ENCODE measurements around the gene NT5DC2.

NT5DC2 gene

DNA sequence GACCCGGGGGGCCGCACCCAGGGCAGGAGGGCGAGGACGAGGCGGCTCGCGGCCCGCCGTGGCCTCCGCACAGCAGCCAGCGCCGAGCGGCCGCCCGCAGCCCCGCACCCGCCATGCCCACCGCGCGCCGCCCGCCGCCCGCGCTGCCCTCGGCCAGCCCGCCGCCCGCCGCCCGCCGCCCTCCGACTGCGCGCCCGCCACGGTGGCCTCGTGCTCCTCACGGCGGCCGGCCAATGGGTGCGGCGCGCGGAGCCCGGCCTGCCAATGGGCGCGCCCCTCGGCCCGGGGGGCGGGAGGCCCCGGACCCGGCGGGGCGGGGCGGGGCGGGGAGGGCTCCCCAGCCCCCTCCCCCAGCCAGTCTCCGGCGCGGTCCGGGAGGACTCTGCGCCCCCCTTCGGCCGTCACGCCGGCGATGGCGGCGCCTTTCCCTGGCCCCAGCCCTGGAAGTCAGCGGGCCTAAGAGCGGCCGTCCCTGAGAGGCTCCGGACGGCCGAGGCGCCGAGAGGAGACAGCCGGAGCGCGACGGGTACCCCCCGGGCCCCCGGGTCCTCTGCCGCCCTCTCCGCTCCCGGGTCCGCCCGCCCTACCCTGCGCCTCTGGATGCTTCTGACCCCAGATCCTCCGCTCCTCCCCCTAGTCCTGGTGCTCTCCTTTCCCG lies at the start of gene NT5DC2:
NT5DC2 (minus strand) TSS at position 235 of the 658 bp plus-strand sequence; CDS start at position 115, 120 bp downstream.
- TF ChIP-seq CEBPB (IDR thresholded peaks at IDR 0.05) (no peak), EGR1 (IDR thresholded peaks at IDR 0.05) (no peak), ZBTB7A (IDR thresholded peaks at IDR 0.05; ENCODE audit: low read depth) (peak; percentile 51; the same call in 1 of the 2 replicates), EP300 (IDR thresholded peaks at IDR 0.05; ENCODE audit: borderline replicate concordance) (no peak), NFIC (IDR thresholded peaks at IDR 0.05) (no peak), TAF1 (IDR thresholded peaks at IDR 0.05; ENCODE audit: low read depth) (no peak), YY1 (IDR thresholded peaks at IDR 0.05; ENCODE audit: low read depth) (peak; percentile 43; the same call in 1 of the 2 replicates), TEAD4 (IDR thresholded peaks at IDR 0.05) (no peak)
- TF ChIP-seq, protein P1, sequence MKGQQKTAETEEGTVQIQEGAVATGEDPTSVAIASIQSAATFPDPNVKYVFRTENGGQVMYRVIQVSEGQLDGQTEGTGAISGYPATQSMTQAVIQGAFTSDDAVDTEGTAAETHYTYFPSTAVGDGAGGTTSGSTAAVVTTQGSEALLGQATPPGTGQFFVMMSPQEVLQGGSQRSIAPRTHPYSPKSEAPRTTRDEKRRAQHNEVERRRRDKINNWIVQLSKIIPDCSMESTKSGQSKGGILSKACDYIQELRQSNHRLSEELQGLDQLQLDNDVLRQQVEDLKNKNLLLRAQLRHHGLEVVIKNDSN (IDR thresholded peaks at IDR 0.05) = no peak

DNA sequence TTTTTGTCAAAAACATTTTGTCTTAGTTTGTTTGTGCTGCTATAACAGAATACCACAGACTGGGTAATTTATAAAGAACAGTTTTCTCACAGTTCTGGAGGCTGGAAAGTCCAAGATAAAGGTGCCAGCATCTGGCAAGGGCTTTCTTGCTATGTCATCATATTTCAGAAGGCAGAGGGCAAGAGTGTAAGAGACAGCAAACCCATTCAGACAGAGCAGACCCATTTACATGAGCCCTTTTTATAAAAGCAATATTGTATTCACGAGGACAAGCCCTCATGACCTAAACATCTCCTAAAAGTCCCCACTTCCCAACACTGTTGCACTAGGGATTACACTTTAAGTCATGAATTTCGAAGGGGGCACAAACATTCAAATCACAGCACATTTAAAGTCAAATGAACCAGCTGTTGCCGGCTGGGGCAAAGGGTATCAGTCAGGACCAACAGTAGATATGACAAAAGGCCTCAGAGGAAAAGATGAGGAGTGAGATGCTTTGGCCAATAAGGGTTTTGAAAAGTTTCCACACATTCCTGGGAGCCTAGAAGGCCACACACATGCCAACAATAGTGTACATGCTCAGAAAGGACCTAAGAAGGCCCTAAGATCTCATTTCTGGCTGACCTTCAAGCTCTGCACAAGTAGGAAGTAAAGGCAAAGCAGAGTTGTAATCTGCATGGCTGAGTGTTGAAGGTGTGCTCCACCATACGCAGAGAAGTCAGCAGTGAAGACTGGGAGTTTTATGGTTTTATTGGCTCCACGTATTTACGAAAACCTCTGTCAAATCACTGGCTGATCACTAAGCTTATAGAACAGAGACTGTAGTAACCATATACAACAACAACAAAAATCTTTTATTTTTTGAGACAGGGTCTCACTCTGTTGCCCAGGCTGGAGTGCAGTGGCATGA lies 40.7 kb upstream of the NT5DC2 start:
- no peak for TF ChIP-seq EP300 (IDR thresholded peaks at IDR 0.05; ENCODE audit: borderline replicate concordance)
- TF ChIP-seq FOXM1 (IDR thresholded peaks at IDR 0.05; ENCODE audit: borderline replicate concordance, low read depth) = no peak
- TF ChIP-seq, protein P2, sequence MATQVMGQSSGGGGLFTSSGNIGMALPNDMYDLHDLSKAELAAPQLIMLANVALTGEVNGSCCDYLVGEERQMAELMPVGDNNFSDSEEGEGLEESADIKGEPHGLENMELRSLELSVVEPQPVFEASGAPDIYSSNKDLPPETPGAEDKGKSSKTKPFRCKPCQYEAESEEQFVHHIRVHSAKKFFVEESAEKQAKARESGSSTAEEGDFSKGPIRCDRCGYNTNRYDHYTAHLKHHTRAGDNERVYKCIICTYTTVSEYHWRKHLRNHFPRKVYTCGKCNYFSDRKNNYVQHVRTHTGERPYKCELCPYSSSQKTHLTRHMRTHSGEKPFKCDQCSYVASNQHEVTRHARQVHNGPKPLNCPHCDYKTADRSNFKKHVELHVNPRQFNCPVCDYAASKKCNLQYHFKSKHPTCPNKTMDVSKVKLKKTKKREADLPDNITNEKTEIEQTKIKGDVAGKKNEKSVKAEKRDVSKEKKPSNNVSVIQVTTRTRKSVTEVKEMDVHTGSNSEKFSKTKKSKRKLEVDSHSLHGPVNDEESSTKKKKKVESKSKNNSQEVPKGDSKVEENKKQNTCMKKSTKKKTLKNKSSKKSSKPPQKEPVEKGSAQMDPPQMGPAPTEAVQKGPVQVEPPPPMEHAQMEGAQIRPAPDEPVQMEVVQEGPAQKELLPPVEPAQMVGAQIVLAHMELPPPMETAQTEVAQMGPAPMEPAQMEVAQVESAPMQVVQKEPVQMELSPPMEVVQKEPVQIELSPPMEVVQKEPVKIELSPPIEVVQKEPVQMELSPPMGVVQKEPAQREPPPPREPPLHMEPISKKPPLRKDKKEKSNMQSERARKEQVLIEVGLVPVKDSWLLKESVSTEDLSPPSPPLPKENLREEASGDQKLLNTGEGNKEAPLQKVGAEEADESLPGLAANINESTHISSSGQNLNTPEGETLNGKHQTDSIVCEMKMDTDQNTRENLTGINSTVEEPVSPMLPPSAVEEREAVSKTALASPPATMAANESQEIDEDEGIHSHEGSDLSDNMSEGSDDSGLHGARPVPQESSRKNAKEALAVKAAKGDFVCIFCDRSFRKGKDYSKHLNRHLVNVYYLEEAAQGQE (IDR thresholded peaks at IDR 0.05; ENCODE audit: low read depth) = no peak
- no peak for TF ChIP-seq CREB1 (IDR thresholded peaks at IDR 0.05; ENCODE audit: low read depth)
- no peak for TF ChIP-seq RAD21 (IDR thresholded peaks at IDR 0.05; ENCODE audit: low read depth)
- no peak for TF ChIP-seq NFIC (IDR thresholded peaks at IDR 0.05)
- TF ChIP-seq TCF12 (IDR thresholded peaks at IDR 0.05; ENCODE audit: low read depth) = no peak
- TF ChIP-seq TAF1 (IDR thresholded peaks at IDR 0.05; ENCODE audit: low read depth) = no peak
- TF ChIP-seq, protein P1 (IDR thresholded peaks at IDR 0.05) = no peak
- TF ChIP-seq ZBTB7A (IDR thresholded peaks at IDR 0.05; ENCODE audit: low read depth) = no peak
- TF ChIP-seq CEBPB (IDR thresholded peaks at IDR 0.05) = no peak

DNA sequence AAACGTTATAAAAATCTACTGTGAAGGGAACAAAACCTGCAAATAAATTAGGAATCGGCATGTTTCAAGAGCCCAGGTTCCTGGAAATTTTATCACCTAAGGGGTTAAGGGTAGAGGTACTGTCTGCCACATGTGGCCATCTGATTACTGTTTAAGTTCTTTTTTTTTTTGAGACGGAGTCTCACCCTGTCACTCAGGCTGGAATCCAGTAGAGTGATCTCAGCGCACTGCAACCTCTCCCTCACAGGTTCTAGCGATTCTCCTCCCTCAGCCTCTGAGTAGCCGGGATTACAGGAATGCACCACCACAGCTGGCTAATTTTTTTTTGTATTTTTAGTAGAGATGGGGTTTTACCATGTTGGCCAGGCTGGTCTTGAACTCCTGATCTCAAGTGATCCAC lies 38.6 kb upstream of the NT5DC2 start:
- TF ChIP-seq RAD21 (IDR thresholded peaks at IDR 0.05; ENCODE audit: low read depth) = no peak
- no peak for TF ChIP-seq CREB1 (IDR thresholded peaks at IDR 0.05; ENCODE audit: low read depth)
- no peak for TF ChIP-seq NFIC (IDR thresholded peaks at IDR 0.05)
- no peak for TF ChIP-seq TAF1 (IDR thresholded peaks at IDR 0.05; ENCODE audit: low read depth)
- TF ChIP-seq, protein P2 (IDR thresholded peaks at IDR 0.05; ENCODE audit: low read depth) = no peak
- no peak for TF ChIP-seq EGR1 (IDR thresholded peaks at IDR 0.05)
- TF ChIP-seq EP300 (IDR thresholded peaks at IDR 0.05; ENCODE audit: borderline replicate concordance) = no peak
- no peak for TF ChIP-seq TEAD4 (IDR thresholded peaks at IDR 0.05)
- no peak for TF ChIP-seq TCF12 (IDR thresholded peaks at IDR 0.05; ENCODE audit: low read depth)
- no peak for TF ChIP-seq FOXM1 (IDR thresholded peaks at IDR 0.05; ENCODE audit: borderline replicate concordance, low read depth)
- TF ChIP-seq, protein P1 (IDR thresholded peaks at IDR 0.05) = no peak
- TF ChIP-seq YY1 (IDR thresholded peaks at IDR 0.05; ENCODE audit: low read depth) = no peak
- TF ChIP-seq, protein P3, sequence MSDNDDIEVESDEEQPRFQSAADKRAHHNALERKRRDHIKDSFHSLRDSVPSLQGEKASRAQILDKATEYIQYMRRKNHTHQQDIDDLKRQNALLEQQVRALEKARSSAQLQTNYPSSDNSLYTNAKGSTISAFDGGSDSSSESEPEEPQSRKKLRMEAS (IDR thresholded peaks at IDR 0.05) = no peak
- no peak for TF ChIP-seq CEBPB (IDR thresholded peaks at IDR 0.05)
- TF ChIP-seq ZBTB7A (IDR thresholded peaks at IDR 0.05; ENCODE audit: low read depth) = no peak

DNA sequence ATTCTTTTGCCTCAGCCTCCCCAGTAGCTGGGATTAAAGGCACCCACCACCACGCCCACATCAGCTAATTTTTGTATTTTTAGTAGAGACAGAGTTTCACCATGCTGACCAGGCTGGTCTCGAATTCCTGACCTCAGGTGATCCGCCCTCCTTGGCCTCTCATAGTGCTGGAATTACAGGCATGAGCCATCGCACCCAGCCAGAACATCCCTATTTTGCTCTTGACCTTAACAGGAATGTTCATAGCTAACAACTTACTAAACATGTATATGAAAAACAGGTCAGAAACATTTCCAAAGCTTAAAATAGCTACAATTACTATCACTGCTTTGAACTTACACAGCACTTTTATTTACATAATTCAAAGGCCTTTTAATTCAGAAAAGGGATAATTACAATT lies 36.4 kb upstream of the NT5DC2 start:
- TF ChIP-seq YY1 (IDR thresholded peaks at IDR 0.05; ENCODE audit: low read depth) (no peak), TCF12 (IDR thresholded peaks at IDR 0.05; ENCODE audit: low read depth) (no peak), CEBPB (IDR thresholded peaks at IDR 0.05) (no peak), ZBTB7A (IDR thresholded peaks at IDR 0.05; ENCODE audit: low read depth) (no peak), EGR1 (IDR thresholded peaks at IDR 0.05) (no peak), CREB1 (IDR thresholded peaks at IDR 0.05; ENCODE audit: low read depth) (no peak), TAF1 (IDR thresholded peaks at IDR 0.05; ENCODE audit: low read depth) (no peak), RAD21 (IDR thresholded peaks at IDR 0.05; ENCODE audit: low read depth) (no peak), EP300 (IDR thresholded peaks at IDR 0.05; ENCODE audit: borderline replicate concordance) (no peak), TEAD4 (IDR thresholded peaks at IDR 0.05) (no peak), NFIC (IDR thresholded peaks at IDR 0.05) (no peak), FOXM1 (IDR thresholded peaks at IDR 0.05; ENCODE audit: borderline replicate concordance, low read depth) (no peak)
- TF ChIP-seq, protein P2 (IDR thresholded peaks at IDR 0.05; ENCODE audit: low read depth) = no peak
- TF ChIP-seq, protein P1 (IDR thresholded peaks at IDR 0.05) = no peak
- TF ChIP-seq, protein P3 (IDR thresholded peaks at IDR 0.05) = no peak

All from Ishikawa (cell line).